Measurements from ENCODE around the gene CAPN8. TPM values are rescaled to one million over a fixed set of nuclear protein-coding genes. Genes with fewer than 3 reads are reported as not detected.

Gene CAPN8
- total RNA-seq, 1 experiment from 2014 or later = 5.7 TPM

- no peak overlapping the region for H3K4me3 Mint-ChIP-seq (ENCODE audit: unreplicated experiment)
- no peaks in the 10 kb centered on the region for H3K27me3 Mint-ChIP-seq (ENCODE audit: insufficient read depth, unreplicated experiment)
- no peaks in the 10 kb centered on the region for H3K4me1 Mint-ChIP-seq (ENCODE audit: insufficient read depth, unreplicated experiment)
- CTCF ChIA-PET = interaction anchor here (0.5 to 1.2 kb wide), 7 partner anchors 15 to 488 kb away, joined by 3 to 6 read pairs (median 4); partner anchors contain the start of gene SUSD4
- no peak for DNase-seq (ENCODE audit: unreplicated experiment)
- POLR2A ChIA-PET = interaction anchor here (0.7 kb wide), 1 partner anchor 77 kb away, joined by 3 read pairs; no protein-coding TSS in a partner anchor
- no peak for TF ChIP-seq CTCF (IDR thresholded peaks at IDR 0.05; ENCODE audit: unreplicated experiment)
- no peaks in the 10 kb centered on the region for H3K36me3 Mint-ChIP-seq (ENCODE audit: insufficient read depth, unreplicated experiment)
- no TSS peak for BruUV-seq (replicated peaks)
- no peak overlapping the region for H3K27ac Mint-ChIP-seq (ENCODE audit: low read depth, unreplicated experiment)
- H3K9me3 Mint-ChIP-seq (ENCODE audit: unreplicated experiment) = no peaks in the 10 kb centered on the region
- intact Hi-C loops (cut with micrococcal nuclease) = no loop called here
Measured at GRCh38 chr1:223622132-223622842, 43.2 kb downstream of the CAPN8 start.

GRCh38 chr1:223621312-223621734 lies 44.2 kb downstream of the CAPN8 start:
- H3K4me3 Mint-ChIP-seq (ENCODE audit: unreplicated experiment) = no peak overlapping the region
- CTCF ChIA-PET = interaction anchor here (0.5 to 4.3 kb wide), 6 partner anchors 9 to 488 kb away, joined by 4 to 21 read pairs (median 6); partner anchors contain the start of gene SUSD4
- H3K27me3 Mint-ChIP-seq (ENCODE audit: insufficient read depth, unreplicated experiment) = no peaks in the 10 kb centered on the region
- DNase-seq (ENCODE audit: unreplicated experiment) = no peak
- intact Hi-C loops (cut with micrococcal nuclease) = no loop called here
- BruUV-seq (replicated peaks) = no TSS peak
- H3K9me3 Mint-ChIP-seq (ENCODE audit: unreplicated experiment) = no peaks in the 10 kb centered on the region
- H3K27ac Mint-ChIP-seq (ENCODE audit: low read depth, unreplicated experiment) = no peak overlapping the region
- H3K4me1 Mint-ChIP-seq (ENCODE audit: insufficient read depth, unreplicated experiment) = no peaks in the 10 kb centered on the region
- POLR2A ChIA-PET = no interaction called here
- H3K36me3 Mint-ChIP-seq (ENCODE audit: insufficient read depth, unreplicated experiment) = no peaks in the 10 kb centered on the region
- no peak for TF ChIP-seq CTCF (IDR thresholded peaks at IDR 0.05; ENCODE audit: unreplicated experiment)

- Mint-ChIP-seq H3K27ac (ENCODE audit: low read depth, unreplicated experiment) (no peak overlapping the region), H3K4me3 (ENCODE audit: unreplicated experiment) (no peak overlapping the region), H3K4me1 (ENCODE audit: insufficient read depth, unreplicated experiment) (no peaks in the 10 kb centered on the region), H3K27me3 (ENCODE audit: insufficient read depth, unreplicated experiment) (no peaks in the 10 kb centered on the region), H3K9me3 (ENCODE audit: unreplicated experiment) (no peaks in the 10 kb centered on the region), H3K36me3 (ENCODE audit: insufficient read depth, unreplicated experiment) (no peaks in the 10 kb centered on the region)
- POLR2A ChIA-PET = no interaction called here
- intact Hi-C loops (cut with micrococcal nuclease) = no loop called here
- BruUV-seq (replicated peaks) = no TSS peak
- CTCF ChIA-PET = interaction anchor here (0.5 to 4.3 kb wide), 7 partner anchors 8 to 649 kb away, joined by 3 to 25 read pairs (median 5); no protein-coding TSS in a partner anchor
- TF ChIP-seq CTCF (IDR thresholded peaks at IDR 0.05; ENCODE audit: unreplicated experiment) = no peak
- DNase-seq (ENCODE audit: unreplicated experiment) = no peak
Measured at GRCh38 chr1:223620297-223620897, 45.1 kb downstream of the CAPN8 start.

GRCh38 chr1:223618680-223619079 lies 46.8 kb downstream of the CAPN8 start:
- Mint-ChIP-seq H3K27me3 (ENCODE audit: insufficient read depth, unreplicated experiment) (no peaks in the 10 kb centered on the region), H3K27ac (ENCODE audit: low read depth, unreplicated experiment) (no peak overlapping the region), H3K4me1 (ENCODE audit: insufficient read depth, unreplicated experiment) (no peaks in the 10 kb centered on the region), H3K9me3 (ENCODE audit: unreplicated experiment) (no peaks in the 10 kb centered on the region), H3K4me3 (ENCODE audit: unreplicated experiment) (no peak overlapping the region), H3K36me3 (ENCODE audit: insufficient read depth, unreplicated experiment) (no peaks in the 10 kb centered on the region)
- intact Hi-C loops (cut with micrococcal nuclease) = no loop called here
- BruUV-seq (replicated peaks) = no TSS peak
- TF ChIP-seq CTCF (IDR thresholded peaks at IDR 0.05; ENCODE audit: unreplicated experiment) = no peak
- ChIA-PET CTCF (interaction anchor here (0.6 to 4.3 kb wide), 8 partner anchors 10 to 485 kb away, joined by 3 to 25 read pairs (median 7); no protein-coding TSS in a partner anchor), POLR2A (interaction anchor here (0.6 to 1.2 kb wide), 2 partner anchors 13 to 482 kb away, joined by 3 to 5 read pairs; no protein-coding TSS in a partner anchor)
- no peak for DNase-seq (ENCODE audit: unreplicated experiment)
